H1 (cell line): ENCODE data around the gene ANKDD1A. TPM values are rescaled to one million over a fixed set of nuclear protein-coding genes. Genes with fewer than 3 reads are reported as not detected.

Source experiments
- CTCF ChIA-PET: fragments of 300-600 bp; sonication (Branson Sonifier 250); formaldehyde crosslinking; loops from one replicate; lab custom pipeline; 2021; ENCODE audit not compliant: partially characterized antibody; lab: Charles Lee
- POLR2A ChIA-PET: fragments of 300-600 bp; sonication (Branson Sonifier 250); formaldehyde crosslinking; loops from one replicate; lab custom pipeline; 2021; ENCODE audit warnings: inconsistent platforms; ENCODE audit not compliant: partially characterized antibody; lab: Charles Lee
- DNase-seq, 2 experiments: peaks; one replicate each; pipeline versions ENCODE4 v3.0.0 to v3.0.0-alpha.2; 2010 to 2022; ENCODE audit warnings: low spot score in 2 of 2, low read depth in 1 of 2, mixed read lengths in 1 of 2
- FAIRE-seq: peaks from 2 replicates; lab custom pipeline; 2011; peaks lifted over from hg19 to GRCh38; lab: Jason Lieb, UNC
- H2AFZ ChIP-seq: 2 replicates; pipeline ENCODE4 v1.8.1; 2012; ENCODE audit warnings: low read length, inconsistent platforms
- H2AK5ac ChIP-seq: 2 replicates; pipeline ENCODE4 v1.6.1; 2013; ENCODE audit warnings: low read depth, low read length
- H2BK120ac ChIP-seq: replicated peaks from 2 replicates; pipeline ENCODE3; 2013; ENCODE audit warnings: low read depth, low read length, inconsistent platforms
- H2BK12ac ChIP-seq: 2 replicates; pipeline ENCODE4 v1.6.1; 2013; ENCODE audit warnings: low read depth, low read length
- H2BK15ac ChIP-seq: 2 replicates; pipeline ENCODE4 v1.6.1; 2013; ENCODE audit warnings: low read length
- H2BK20ac ChIP-seq: 2 replicates; pipeline ENCODE4 v1.6.1; 2013; ENCODE audit warnings: low read length
- H2BK5ac ChIP-seq: 2 replicates; pipeline ENCODE4 v1.6.1; 2013; ENCODE audit warnings: low read depth, low read length
- H3K14ac ChIP-seq: 2 replicates; pipeline ENCODE4 v1.6.1; 2013; ENCODE audit warnings: inconsistent platforms; ENCODE audit not compliant: insufficient read length
- H3K18ac ChIP-seq: 2 replicates; pipeline ENCODE4 v1.6.1; 2013; ENCODE audit warnings: low read length; ENCODE audit errors: extremely low read depth
- H3K23ac ChIP-seq: 2 replicates; pipeline ENCODE4 v1.6.1; 2013; ENCODE audit warnings: inconsistent platforms; ENCODE audit not compliant: insufficient read length
- H3K23me2 ChIP-seq: 2 replicates; pipeline ENCODE4 v1.6.1; 2013; ENCODE audit warnings: low read depth, low read length
- H3K27ac ChIP-seq: 2 replicates; pipeline ENCODE4 v1.6.1; 2011; ENCODE audit warnings: low read depth, low read length, inconsistent platforms
- H3K27me3 ChIP-seq, 4 experiments: replicated peaks in 1 of 4; 1 replicate in 1 of 4; 2 replicates in 3 of 4; pipeline versions ENCODE4 v1.6.1 to v1.8.1; 2011 to 2013; ENCODE audit warnings: low read length in 3 of 4, mild to moderate bottlenecking in 3 of 4, inconsistent platforms in 2 of 4, mixed read lengths in 2 of 4, moderate library complexity in 1 of 4; ENCODE audit not compliant: control insufficient read depth in 3 of 4, insufficient read depth in 3 of 4; ENCODE audit errors: extremely low read depth in 1 of 4
- H3K36me3 ChIP-seq, 4 experiments: 2 replicates each; pipeline versions ENCODE4 v1.6.1 to v1.8.1; 2011 to 2013; ENCODE audit warnings: mild to moderate bottlenecking in 4 of 4, low read length in 3 of 4, moderate library complexity in 2 of 4, control low read depth in 1 of 4, inconsistent platforms in 1 of 4; ENCODE audit not compliant: insufficient read depth in 4 of 4, control insufficient read depth in 2 of 4
- H3K4ac ChIP-seq: replicated peaks from 2 replicates; pipeline ENCODE3; 2013; ENCODE audit warnings: low read length, low read depth, mixed read lengths, inconsistent platforms; ENCODE audit not compliant: insufficient read length
- H3K4me1 ChIP-seq, 4 experiments: replicated peaks in 1 of 4; 1 replicate in 1 of 4; 2 replicates in 3 of 4; pipeline versions ENCODE4 v1.6.1 to v1.8.1; 2011 to 2013; ENCODE audit warnings: low read length in 3 of 4, inconsistent platforms in 2 of 4, mixed read lengths in 1 of 4; ENCODE audit not compliant: insufficient read depth in 4 of 4, control insufficient read depth in 3 of 4
- H3K4me2 ChIP-seq, 2 experiments: 2 replicates each; pipeline versions ENCODE4 v1.6.1 to v1.8.1; 2011 to 2013; ENCODE audit warnings: low read depth in 2 of 2, low read length in 2 of 2, control low read depth in 1 of 2, inconsistent platforms in 1 of 2, mild to moderate bottlenecking in 1 of 2; ENCODE audit not compliant: insufficient read depth in 1 of 2
- H3K4me3 ChIP-seq, 4 experiments: fragments of 200-600, 300-600 bp in 1 of 4; sonication (generic), shearing (Covaris generic), sonication (Bioruptor Twin) in 1 of 4; 2 replicates each; pipeline versions ENCODE4 v1.5.1 to v1.8.1; 2011 to 2016; ENCODE audit warnings: low read length in 4 of 4, low read depth in 3 of 4, control low read depth in 2 of 4, inconsistent platforms in 2 of 4, mild to moderate bottlenecking in 2 of 4, mixed read lengths in 1 of 4, moderate library complexity in 1 of 4; ENCODE audit not compliant: insufficient read depth in 2 of 4; ENCODE audit errors: extremely low read depth in 1 of 4
- H3K56ac ChIP-seq: replicated peaks from 2 replicates; pipeline ENCODE3; 2013; ENCODE audit warnings: low read depth, mild to moderate bottlenecking, mixed read lengths, low read length, inconsistent platforms; ENCODE audit not compliant: insufficient read length
- H3K79me1 ChIP-seq: 2 replicates; pipeline ENCODE4 v1.6.1; 2013; ENCODE audit warnings: low read depth, low read length, control low read depth
- H3K79me2 ChIP-seq, 2 experiments: 2 replicates each; pipeline versions ENCODE4 v1.6.1 to v1.8.1; 2012 to 2013; ENCODE audit warnings: low read length in 2 of 2, mild to moderate bottlenecking in 2 of 2, inconsistent platforms in 1 of 2; ENCODE audit not compliant: insufficient read depth in 2 of 2, control insufficient read depth in 1 of 2
- H3K9ac ChIP-seq, 4 experiments: replicated peaks in 1 of 4; 1 replicate in 1 of 4; 2 replicates in 3 of 4; pipeline versions ENCODE4 v1.6.1 to v1.8.1; 2011 to 2013; ENCODE audit warnings: low read depth in 3 of 4, low read length in 3 of 4, control low read depth in 2 of 4, mild to moderate bottlenecking in 2 of 4, moderate library complexity in 2 of 4, inconsistent platforms in 1 of 4; ENCODE audit errors: extremely low read depth in 1 of 4
- H3K9me3 ChIP-seq, 2 experiments: 2 replicates each; pipeline versions ENCODE4 v1.6.1 to v1.8.1; 2012 to 2013; ENCODE audit warnings: mild to moderate bottlenecking in 2 of 2, moderate library complexity in 2 of 2, control low read depth in 1 of 2, inconsistent platforms in 1 of 2, low read depth in 1 of 2, low read length in 1 of 2, mixed read lengths in 1 of 2; ENCODE audit not compliant: insufficient read depth in 2 of 2
- H4K20me1 ChIP-seq, 2 experiments: replicated peaks in 1 of 2; 2 replicates each; pipeline versions ENCODE3 to v1.8.1; 2011 to 2013; ENCODE audit warnings: inconsistent platforms in 2 of 2, low read length in 2 of 2, mild to moderate bottlenecking in 1 of 2; ENCODE audit not compliant: insufficient read depth in 2 of 2, control insufficient read depth in 1 of 2
- H4K5ac ChIP-seq: 2 replicates; pipeline ENCODE4 v1.6.1; 2013; ENCODE audit warnings: low read length, low read depth, mixed read lengths, inconsistent platforms; ENCODE audit not compliant: insufficient read length
- H4K8ac ChIP-seq: 2 replicates; pipeline ENCODE4 v1.8.0; 2013; ENCODE audit warnings: mild to moderate bottlenecking, moderate library complexity, low read length, inconsistent platforms; ENCODE audit not compliant: insufficient read depth; ENCODE audit errors: extremely low read depth
- H4K91ac ChIP-seq: replicated peaks from 2 replicates; pipeline ENCODE3; 2013; ENCODE audit warnings: low read length, mixed read lengths, inconsistent platforms; ENCODE audit not compliant: insufficient read length
- BCL11A ChIP-seq, 2 experiments: IDR thresholded peaks; one replicate each; pipeline ENCODE4 v1.6.1; 2011; ENCODE audit warnings: low read depth in 2 of 2, low read length in 2 of 2, mild to moderate bottlenecking in 2 of 2
- CTBP2 ChIP-seq: IDR thresholded peaks from 2 replicates; pipeline ENCODE4 v1.7.0; 2011; ENCODE audit warnings: borderline replicate concordance, mild to moderate bottlenecking, moderate library complexity, mixed read lengths, low read length; ENCODE audit not compliant: insufficient read depth, insufficient read length
- JUN ChIP-seq: IDR thresholded peaks from 2 replicates; pipeline ENCODE4 v1.6.1; 2011; ENCODE audit warnings: low read depth, mild to moderate bottlenecking, improper control_type of control experiment, low read length
- KDM1A ChIP-seq: fragments of 200-600, 300-600 bp; sonication (generic); IDR thresholded peaks from 2 replicates; pipeline ENCODE4 v1.7.1; 2016; ENCODE audit warnings: mild to moderate bottlenecking, low read length, borderline replicate concordance
- KDM4A ChIP-seq: IDR thresholded peaks from one replicate; pipeline ENCODE4 v1.7.1; 2012; ENCODE audit warnings: low read depth, mild to moderate bottlenecking, moderate library complexity, low read length, inconsistent platforms; ENCODE audit not compliant: severe bottlenecking
- NRF1 ChIP-seq: IDR thresholded peaks from 2 replicates; pipeline ENCODE4 v1.6.1; 2011; ENCODE audit warnings: mild to moderate bottlenecking, low read depth, low read length, improper control_type of control experiment
- POLR2AphosphoS5 ChIP-seq: IDR thresholded peaks from 2 replicates; pipeline ENCODE4 v1.6.1; 2011; ENCODE audit warnings: low read depth, low read length
- POU5F1 ChIP-seq: IDR thresholded peaks from 2 replicates; pipeline ENCODE4 v1.6.1; 2011; ENCODE audit warnings: low read depth, mild to moderate bottlenecking, low read length, moderate library complexity
- RAD21 ChIP-seq, 2 experiments: IDR thresholded peaks in 1 of 2; conservative IDR thresholded peaks in 1 of 2; 2 replicates each; pipeline ENCODE4 v1.6.1; 2011; ENCODE audit warnings: low read depth in 2 of 2, low read length in 2 of 2, improper control_type of control experiment in 1 of 2, inconsistent platforms in 1 of 2, mild to moderate bottlenecking in 1 of 2, moderate library complexity in 1 of 2
- RFX5 ChIP-seq: IDR thresholded peaks from 2 replicates; pipeline ENCODE4 v1.6.1; 2011; ENCODE audit warnings: low read depth, low read length, improper control_type of control experiment, borderline replicate concordance
- SUZ12 ChIP-seq: fragments of 200-600 bp; sonication (generic); IDR thresholded peaks from 2 replicates; pipeline ENCODE4 v1.6.1; 2012; ENCODE audit warnings: mild to moderate bottlenecking, inconsistent platforms, low read length, moderate library complexity, mixed read lengths
- WGBS, 2 experiments: shearing (Covaris generic) in 1 of 2; methylation state at CpG; one replicate each; pipeline versions ENCODE4 v1.1.6 to v1.1.7; 2013 to 2015; ENCODE audit warnings: low lambda C conversion rate in 2 of 2, mixed read lengths in 2 of 2, inconsistent platforms in 1 of 2, low coverage in 1 of 2, missing lambda C conversion rate in 1 of 2; ENCODE audit not compliant: insufficient replicate concordance in 2 of 2, insufficient coverage in 1 of 2, insufficient read length in 1 of 2; ENCODE audit errors: extremely low coverage in 1 of 2, missing lambda C conversion rate in 1 of 2; 5-methylcytosine and 5-hydroxymethylcytosine counted together
- polyA plus RNA-seq, 7 experiments: library from polyadenylated mRNA; depleted of rRNA in 3 of 7; stranded (reverse) in 5 of 7; unstranded in 2 of 7; fragments of >200 nt in 5 of 7; fragments of 200-250 nt in 2 of 7; gene quantifications; 1 replicate in 5 of 7; 2 replicates in 1 of 7; 4 replicates in 1 of 7; pipeline versions ENCODE4 v1.2.1 to v1.2.3, GENCODE V29; 2011 to 2013; ENCODE audit warnings: missing spikeins in 2 of 7, mixed read lengths in 2 of 7
- total RNA-seq: library from RNA; stranded (reverse); fragmentation: NEBNext Ultra II Directional; extraction: Animal tissue kit (Norgen Biotek cat#: 25700); gene quantifications from 2 replicates; pipeline ENCODE4 v1.2.1, GENCODE V29; 2021
- TF ChIP-seq, protein P1 (sequence below): IDR thresholded peaks from 2 replicates; pipeline ENCODE4 v1.6.1; 2012; ENCODE audit warnings: low read length, inconsistent platforms

Gene ANKDD1A
- total and polyA plus RNA-seq, 2 of the 8 experiments (the other 6 are each of a cell fraction or from before 2014, with no cell fraction given) = 4.1 to 5.0 TPM

DNA sequence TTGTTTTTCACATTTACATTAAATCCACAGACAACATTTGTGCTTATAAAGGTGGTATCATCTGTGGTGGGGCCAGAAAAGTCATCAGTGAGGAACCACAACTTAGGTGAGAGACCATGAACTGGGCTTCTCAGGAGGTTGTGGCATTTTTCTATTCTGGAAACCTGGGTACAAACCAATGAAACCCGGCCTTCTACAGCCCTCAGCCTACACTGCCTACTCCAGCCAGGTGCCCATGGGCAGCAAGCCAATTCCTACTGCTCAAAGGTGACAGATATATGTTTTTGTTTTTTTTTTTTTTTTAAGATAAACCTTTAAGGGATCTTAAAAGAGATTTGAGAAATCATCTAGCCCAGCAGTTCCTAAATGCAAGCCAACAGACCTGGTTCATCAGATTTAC, 57.7 kb downstream of the ANKDD1A start:
- H3K9ac ChIP-seq = no peak overlapping the region
- no peak overlapping the region for H4K5ac ChIP-seq
- no peak overlapping the region for H2BK5ac ChIP-seq
- CTCF ChIA-PET = interaction anchor here (0.8 to 2.9 kb wide), 3 partner anchors 8 to 132 kb away, joined by 3 to 11 read pairs (median 3); no protein-coding TSS in a partner anchor
- H3K23me2 ChIP-seq = no peaks in the 10 kb centered on the region
- H2BK12ac ChIP-seq = no peak overlapping the region
- H3K79me2 ChIP-seq = no peaks in the 10 kb centered on the region
- 100% methylated on average over 1 of the region's 1 CpG; no CpG with 5 or more reads in 1 of the 2 experiments for WGBS, 2 experiments
- H3K18ac ChIP-seq = no peak overlapping the region
- no peak overlapping the region for H3K4me3 ChIP-seq
- no peak overlapping the region for H2BK20ac ChIP-seq
- POLR2A ChIA-PET = interaction anchor here (0.7 kb wide), 1 partner anchor 9 kb away, joined by 3 read pairs; no protein-coding TSS in a partner anchor
- FAIRE-seq = no peak
- no peaks in the 10 kb centered on the region for H3K79me1 ChIP-seq
- H3K4me2 ChIP-seq = no peak overlapping the region
- H3K9me3 ChIP-seq = no peaks in the 10 kb centered on the region
- H3K27ac ChIP-seq = no peak overlapping the region
- no peak overlapping the region for H3K56ac ChIP-seq
- no peak overlapping the region for H2BK120ac ChIP-seq
- no peak overlapping the region for H3K4ac ChIP-seq
- no peak overlapping the region for H2AFZ ChIP-seq
- no peaks in the 10 kb centered on the region for H3K4me1 ChIP-seq
- no peak overlapping the region for H2AK5ac ChIP-seq
- peaks cover 0 to 2% of the 10 kb centered on the region in 2 experiments for H4K20me1 ChIP-seq
- H3K14ac ChIP-seq = no peak overlapping the region
- peaks cover 7 to 49% (median 34%) of the 10 kb centered on the region in 4 experiments for H3K36me3 ChIP-seq
- H3K27me3 ChIP-seq = no peaks in the 10 kb centered on the region
- H4K8ac ChIP-seq = no peak overlapping the region
- no peak overlapping the region for H4K91ac ChIP-seq
- H3K23ac ChIP-seq = no peak overlapping the region
- H2BK15ac ChIP-seq = no peak overlapping the region
- DNase-seq = no peak
- TF ChIP-seq KDM4A (no peak), CTBP2 (no peak), RAD21 (IDR thresholded peaks at IDR 0.05 in 1 of 2, conservative IDR thresholded peaks at IDR 0.05 in 1 of 2; ENCODE audit: low read depth in 2 of 2, low read length in 2 of 2) (no peak), SUZ12 (no peak), RFX5 (no peak), JUN (no peak), KDM1A (no peak), BCL11A (IDR thresholded peaks at IDR 0.05; ENCODE audit: low read depth in 2 of 2, low read length in 2 of 2) (no peak), POLR2AphosphoS5 (no peak), NRF1 (no peak), POU5F1 (no peak)
- TF ChIP-seq, protein P1, sequence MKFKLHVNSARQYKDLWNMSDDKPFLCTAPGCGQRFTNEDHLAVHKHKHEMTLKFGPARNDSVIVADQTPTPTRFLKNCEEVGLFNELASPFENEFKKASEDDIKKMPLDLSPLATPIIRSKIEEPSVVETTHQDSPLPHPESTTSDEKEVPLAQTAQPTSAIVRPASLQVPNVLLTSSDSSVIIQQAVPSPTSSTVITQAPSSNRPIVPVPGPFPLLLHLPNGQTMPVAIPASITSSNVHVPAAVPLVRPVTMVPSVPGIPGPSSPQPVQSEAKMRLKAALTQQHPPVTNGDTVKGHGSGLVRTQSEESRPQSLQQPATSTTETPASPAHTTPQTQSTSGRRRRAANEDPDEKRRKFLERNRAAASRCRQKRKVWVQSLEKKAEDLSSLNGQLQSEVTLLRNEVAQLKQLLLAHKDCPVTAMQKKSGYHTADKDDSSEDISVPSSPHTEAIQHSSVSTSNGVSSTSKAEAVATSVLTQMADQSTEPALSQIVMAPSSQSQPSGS = no peak
